WTC11 (cell line): ENCODE measurements around the gene SAFB2. TPM values are rescaled to one million over a fixed set of nuclear protein-coding genes. Genes with fewer than 3 reads are reported as not detected.

Experiments
- ATAC-seq: fragments of 200-7000 bp; cut with Tn5 transposase; 2 replicates; pipeline ENCODE4 v1.10.0; 2021; ENCODE audit warnings: mild to moderate bottlenecking, moderate library complexity
- CTCF ChIA-PET: fragments of 300-600 bp; sonication (Branson Sonifier 250); formaldehyde crosslinking; loops from one replicate; lab custom pipeline; 2021; ENCODE audit warnings: antibody characterized with exemption; lab: Charles Lee
- POLR2A ChIA-PET: fragments of 350-600 bp; sonication (Branson Sonifier 250); formaldehyde crosslinking; loops from one replicate; lab custom pipeline; 2021; ENCODE audit warnings: antibody characterized with exemption; lab: Charles Lee
- DNase-seq: peaks from one replicate; pipeline ENCODE4 v3.0.0; 2021; ENCODE audit warnings: low spot score
- H3K27ac Mint-ChIP-seq: 2 replicates; pipeline ENCODE4 v1.8.0; 2021; ENCODE audit warnings: mixed read lengths
- H3K27me3 Mint-ChIP-seq: 2 replicates; pipeline ENCODE4 v1.8.0; 2021; ENCODE audit warnings: low read depth, mild to moderate bottlenecking, moderate library complexity, mixed read lengths
- H3K36me3 Mint-ChIP-seq: 2 replicates; pipeline ENCODE4 v1.8.0; 2021; ENCODE audit warnings: mixed read lengths
- H3K4me1 Mint-ChIP-seq: 2 replicates; pipeline ENCODE4 v1.8.0; 2022; ENCODE audit warnings: mixed read lengths
- H3K4me3 Mint-ChIP-seq: 2 replicates; pipeline ENCODE4 v1.8.0; 2021; ENCODE audit warnings: mild to moderate bottlenecking, moderate library complexity, mixed read lengths
- H3K9me3 Mint-ChIP-seq: 2 replicates; pipeline ENCODE4 v1.8.0; 2021; ENCODE audit warnings: mixed read lengths
- ESRRA ChIP-seq: sonication (generic); formaldehyde crosslinking; IDR thresholded peaks from 2 replicates; pipeline ENCODE4 v1.8.1; 2022; ENCODE audit warnings: mild to moderate bottlenecking, missing genetic modification reagents, borderline replicate concordance
- GABPB1 ChIP-seq: sonication (generic); formaldehyde crosslinking; IDR thresholded peaks from 2 replicates; pipeline ENCODE4 v1.8.1; 2023; ENCODE audit warnings: mild to moderate bottlenecking, missing genetic modification reagents
- JAZF1 ChIP-seq: fragments of 250-450 bp; sonication (Bioruptor Pico); IDR thresholded peaks from 2 replicates; pipeline ENCODE4 v1.9.0; 2021; ENCODE audit warnings: moderate library complexity, mild to moderate bottlenecking, inconsistent platforms
- TEAD4 ChIP-seq: sonication (generic); formaldehyde crosslinking; IDR thresholded peaks from 2 replicates; pipeline ENCODE4 v1.8.0; 2022; ENCODE audit warnings: mild to moderate bottlenecking, missing genetic modification reagents
- ZNF121 ChIP-seq: sonication (generic); formaldehyde crosslinking; IDR thresholded peaks from 2 replicates; pipeline ENCODE4 v1.8.0; 2023; ENCODE audit warnings: missing genetic modification reagents
- ZNF232 ChIP-seq: sonication (generic); formaldehyde crosslinking; IDR thresholded peaks from 2 replicates; pipeline ENCODE4 v1.8.0; 2022; ENCODE audit warnings: mild to moderate bottlenecking, missing genetic modification reagents
- total RNA-seq: library from RNA; stranded (reverse); gene quantifications from 3 replicates; pipeline ENCODE4 v1.2.3, GENCODE V29; 2021
- TF ChIP-seq, protein P1 (sequence below): sonication (generic); formaldehyde crosslinking; IDR thresholded peaks from 2 replicates; pipeline ENCODE4 v1.8.0; 2022; ENCODE audit warnings: mild to moderate bottlenecking, missing genetic modification reagents
- TF ChIP-seq, protein P2 (sequence below): sonication (generic); formaldehyde crosslinking; IDR thresholded peaks from 2 replicates; pipeline ENCODE4 v1.8.1; 2023; ENCODE audit warnings: mild to moderate bottlenecking, moderate library complexity, missing genetic modification reagents
- TF ChIP-seq, protein P3 (sequence below): sonication (generic); formaldehyde crosslinking; IDR thresholded peaks from 2 replicates; pipeline ENCODE4 v1.8.1; 2022; ENCODE audit warnings: low read depth, missing genetic modification reagents, borderline replicate concordance
- TF ChIP-seq, protein P4 (sequence below): fragments of 250-450 bp; sonication (Bioruptor Pico); IDR thresholded peaks from 2 replicates; pipeline ENCODE4 v1.9.0; 2021; ENCODE audit warnings: mild to moderate bottlenecking
- TF ChIP-seq, protein P5 (sequence below): sonication (generic); formaldehyde crosslinking; IDR thresholded peaks from 2 replicates; pipeline ENCODE4 v1.8.1; 2023; ENCODE audit warnings: mild to moderate bottlenecking, missing genetic modification reagents, borderline replicate concordance

The SAFB2 gene
- total RNA-seq, 1 experiment from 2014 or later: 100 TPM

DNA sequence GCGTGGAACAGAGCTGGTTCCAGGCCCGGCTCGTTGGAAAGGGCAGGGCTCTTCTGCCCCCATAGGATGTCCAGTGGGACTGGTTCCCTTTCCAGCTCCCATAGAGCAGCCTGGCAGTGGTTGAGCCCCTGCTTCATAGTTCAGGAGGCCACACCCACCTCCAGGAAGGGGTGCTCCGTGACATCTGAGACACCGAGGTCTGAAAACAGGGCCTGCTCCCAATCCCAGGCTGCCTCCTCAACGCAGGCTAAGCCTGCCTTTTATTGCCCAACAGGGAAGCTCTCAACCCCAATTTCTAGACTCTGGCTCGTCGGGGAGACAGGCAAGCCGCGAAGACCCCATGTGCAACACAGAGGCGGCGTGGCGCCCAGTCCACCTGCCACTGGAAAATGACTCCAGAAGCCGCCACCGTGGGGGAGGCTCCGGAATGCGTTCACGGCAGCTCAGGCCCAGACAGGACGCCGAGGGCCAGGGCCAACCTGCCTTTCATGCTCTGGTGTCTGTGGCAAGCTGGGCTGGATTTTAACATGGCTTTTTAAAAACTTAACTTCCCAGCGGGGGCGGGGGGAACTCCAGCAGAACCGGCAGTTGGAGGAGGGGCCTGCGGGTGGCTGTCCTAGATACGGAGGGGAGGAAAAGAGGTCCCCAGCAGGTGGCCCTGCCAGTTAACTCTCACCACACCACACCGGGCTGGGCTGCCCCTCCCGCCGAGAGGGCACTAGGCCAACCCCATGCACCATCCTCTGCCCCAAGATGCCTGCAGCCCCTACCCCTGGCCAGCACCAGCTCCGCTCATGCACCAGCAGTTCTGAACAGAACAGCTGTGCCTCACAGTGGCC is 36.9 kb downstream of the SAFB2 start:
- ATAC-seq (peak; percentile 79), DNase-seq (peak; percentile 73)
- Mint-ChIP-seq H3K36me3 (peaks cover 23% of the 10 kb centered on the region), H3K4me1 (peaks cover 17% of the 10 kb centered on the region), H3K27me3 (no peaks in the 10 kb centered on the region), H3K27ac (peak overlapping the region; percentile 95), H3K9me3 (no peaks in the 10 kb centered on the region), H3K4me3 (peak overlapping the region; percentile 61)
- ChIA-PET POLR2A (interaction anchor here (0.8 to 1.0 kb wide), 3 partner anchors 37 to 144 kb away, joined by 3 read pairs; partner anchors contain the start of genes SAFB and SAFB2), CTCF (interaction anchor here (1.0 to 3.2 kb wide), 7 partner anchors 18 to 208 kb away, joined by 3 to 11 read pairs (median 9); partner anchors contain the start of gene TINCR)
- TF ChIP-seq ZNF121 (CRISPR knock-in tag) (peak; percentile 75), JAZF1 (CRISPR knock-in tag) (no peak)
- TF ChIP-seq, protein P1, sequence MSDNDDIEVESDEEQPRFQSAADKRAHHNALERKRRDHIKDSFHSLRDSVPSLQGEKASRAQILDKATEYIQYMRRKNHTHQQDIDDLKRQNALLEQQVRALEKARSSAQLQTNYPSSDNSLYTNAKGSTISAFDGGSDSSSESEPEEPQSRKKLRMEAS (CRISPR knock-in tag): 0 out of 2 replicates have a peak, but pooled peaks have one; percentile 16
- TF ChIP-seq, protein P2, sequence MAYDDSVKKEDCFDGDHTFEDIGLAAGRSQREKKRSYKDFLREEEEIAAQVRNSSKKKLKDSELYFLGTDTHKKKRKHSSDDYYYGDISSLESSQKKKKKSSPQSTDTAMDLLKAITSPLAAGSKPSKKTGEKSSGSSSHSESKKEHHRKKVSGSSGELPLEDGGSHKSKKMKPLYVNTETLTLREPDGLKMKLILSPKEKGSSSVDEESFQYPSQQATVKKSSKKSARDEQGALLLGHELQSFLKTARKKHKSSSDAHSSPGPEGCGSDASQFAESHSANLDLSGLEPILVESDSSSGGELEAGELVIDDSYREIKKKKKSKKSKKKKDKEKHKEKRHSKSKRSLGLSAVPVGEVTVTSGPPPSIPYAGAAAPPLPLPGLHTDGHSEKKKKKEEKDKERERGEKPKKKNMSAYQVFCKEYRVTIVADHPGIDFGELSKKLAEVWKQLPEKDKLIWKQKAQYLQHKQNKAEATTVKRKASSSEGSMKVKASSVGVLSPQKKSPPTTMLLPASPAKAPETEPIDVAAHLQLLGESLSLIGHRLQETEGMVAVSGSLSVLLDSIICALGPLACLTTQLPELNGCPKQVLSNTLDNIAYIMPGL: 0 out of 2 replicates have a peak, but pooled peaks have one; percentile 46

DNA sequence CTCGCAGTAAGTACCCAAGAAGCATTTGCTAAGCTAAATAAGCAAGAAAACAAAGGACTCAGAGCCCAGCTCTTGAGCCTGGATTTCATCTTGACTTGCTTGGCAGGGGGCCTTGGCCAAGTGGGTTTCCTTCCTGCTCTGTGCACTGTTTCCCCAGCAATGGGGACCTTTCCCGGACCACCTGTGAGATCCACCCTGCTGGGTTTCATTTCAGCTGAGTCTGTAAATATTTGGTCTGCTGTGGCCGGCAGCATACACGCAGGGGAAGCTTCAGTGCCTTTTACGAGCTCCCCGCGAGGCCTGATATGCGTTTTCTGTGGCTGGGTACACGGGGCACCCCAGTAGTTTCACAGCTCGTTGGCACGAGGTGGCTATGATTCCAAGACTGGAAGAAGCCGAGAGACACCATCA is 42.4 kb downstream of the SAFB2 start:
- Mint-ChIP-seq H3K27me3 (no peaks in the 10 kb centered on the region), H3K4me3 (no peak overlapping the region), H3K4me1 (peaks cover 17% of the 10 kb centered on the region), H3K9me3 (no peaks in the 10 kb centered on the region), H3K36me3 (peaks cover 3% of the 10 kb centered on the region; the same call in 1 of the 2 replicates), H3K27ac (peak overlapping the region; percentile 65; the same call in 1 of the 2 replicates)
- DNase-seq: no peak
- POLR2A ChIA-PET: interaction anchor here (0.9 kb wide), 1 partner anchor 50 kb away, joined by 3 read pairs; no protein-coding TSS in a partner anchor
- no peak for ATAC-seq
- CTCF ChIA-PET: interaction anchor here (0.6 to 3.2 kb wide), 9 partner anchors 12 to 1591 kb away, joined by 3 to 15 read pairs (median 4); partner anchors contain the start of genes SAFB, SAFB2 and TINCR
- TF ChIP-seq ZNF232 (CRISPR knock-in tag) (no peak), TEAD4 (CRISPR knock-in tag) (no peak), ESRRA (CRISPR knock-in tag) (no peak), ZNF121 (CRISPR knock-in tag) (no peak)
- TF ChIP-seq, protein P3, sequence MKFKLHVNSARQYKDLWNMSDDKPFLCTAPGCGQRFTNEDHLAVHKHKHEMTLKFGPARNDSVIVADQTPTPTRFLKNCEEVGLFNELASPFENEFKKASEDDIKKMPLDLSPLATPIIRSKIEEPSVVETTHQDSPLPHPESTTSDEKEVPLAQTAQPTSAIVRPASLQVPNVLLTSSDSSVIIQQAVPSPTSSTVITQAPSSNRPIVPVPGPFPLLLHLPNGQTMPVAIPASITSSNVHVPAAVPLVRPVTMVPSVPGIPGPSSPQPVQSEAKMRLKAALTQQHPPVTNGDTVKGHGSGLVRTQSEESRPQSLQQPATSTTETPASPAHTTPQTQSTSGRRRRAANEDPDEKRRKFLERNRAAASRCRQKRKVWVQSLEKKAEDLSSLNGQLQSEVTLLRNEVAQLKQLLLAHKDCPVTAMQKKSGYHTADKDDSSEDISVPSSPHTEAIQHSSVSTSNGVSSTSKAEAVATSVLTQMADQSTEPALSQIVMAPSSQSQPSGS (CRISPR knock-in tag): no peak
- TF ChIP-seq, protein P4, sequence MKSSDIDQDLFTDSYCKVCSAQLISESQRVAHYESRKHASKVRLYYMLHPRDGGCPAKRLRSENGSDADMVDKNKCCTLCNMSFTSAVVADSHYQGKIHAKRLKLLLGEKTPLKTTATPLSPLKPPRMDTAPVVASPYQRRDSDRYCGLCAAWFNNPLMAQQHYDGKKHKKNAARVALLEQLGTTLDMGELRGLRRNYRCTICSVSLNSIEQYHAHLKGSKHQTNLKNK (CRISPR knock-in tag): no peak
- TF ChIP-seq, protein P5, sequence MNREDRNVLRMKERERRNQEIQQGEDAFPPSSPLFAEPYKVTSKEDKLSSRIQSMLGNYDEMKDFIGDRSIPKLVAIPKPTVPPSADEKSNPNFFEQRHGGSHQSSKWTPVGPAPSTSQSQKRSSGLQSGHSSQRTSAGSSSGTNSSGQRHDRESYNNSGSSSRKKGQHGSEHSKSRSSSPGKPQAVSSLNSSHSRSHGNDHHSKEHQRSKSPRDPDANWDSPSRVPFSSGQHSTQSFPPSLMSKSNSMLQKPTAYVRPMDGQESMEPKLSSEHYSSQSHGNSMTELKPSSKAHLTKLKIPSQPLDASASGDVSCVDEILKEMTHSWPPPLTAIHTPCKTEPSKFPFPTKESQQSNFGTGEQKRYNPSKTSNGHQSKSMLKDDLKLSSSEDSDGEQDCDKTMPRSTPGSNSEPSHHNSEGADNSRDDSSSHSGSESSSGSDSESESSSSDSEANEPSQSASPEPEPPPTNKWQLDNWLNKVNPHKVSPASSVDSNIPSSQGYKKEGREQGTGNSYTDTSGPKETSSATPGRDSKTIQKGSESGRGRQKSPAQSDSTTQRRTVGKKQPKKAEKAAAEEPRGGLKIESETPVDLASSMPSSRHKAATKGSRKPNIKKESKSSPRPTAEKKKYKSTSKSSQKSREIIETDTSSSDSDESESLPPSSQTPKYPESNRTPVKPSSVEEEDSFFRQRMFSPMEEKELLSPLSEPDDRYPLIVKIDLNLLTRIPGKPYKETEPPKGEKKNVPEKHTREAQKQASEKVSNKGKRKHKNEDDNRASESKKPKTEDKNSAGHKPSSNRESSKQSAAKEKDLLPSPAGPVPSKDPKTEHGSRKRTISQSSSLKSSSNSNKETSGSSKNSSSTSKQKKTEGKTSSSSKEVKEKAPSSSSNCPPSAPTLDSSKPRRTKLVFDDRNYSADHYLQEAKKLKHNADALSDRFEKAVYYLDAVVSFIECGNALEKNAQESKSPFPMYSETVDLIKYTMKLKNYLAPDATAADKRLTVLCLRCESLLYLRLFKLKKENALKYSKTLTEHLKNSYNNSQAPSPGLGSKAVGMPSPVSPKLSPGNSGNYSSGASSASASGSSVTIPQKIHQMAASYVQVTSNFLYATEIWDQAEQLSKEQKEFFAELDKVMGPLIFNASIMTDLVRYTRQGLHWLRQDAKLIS (CRISPR knock-in tag): no peak

DNA sequence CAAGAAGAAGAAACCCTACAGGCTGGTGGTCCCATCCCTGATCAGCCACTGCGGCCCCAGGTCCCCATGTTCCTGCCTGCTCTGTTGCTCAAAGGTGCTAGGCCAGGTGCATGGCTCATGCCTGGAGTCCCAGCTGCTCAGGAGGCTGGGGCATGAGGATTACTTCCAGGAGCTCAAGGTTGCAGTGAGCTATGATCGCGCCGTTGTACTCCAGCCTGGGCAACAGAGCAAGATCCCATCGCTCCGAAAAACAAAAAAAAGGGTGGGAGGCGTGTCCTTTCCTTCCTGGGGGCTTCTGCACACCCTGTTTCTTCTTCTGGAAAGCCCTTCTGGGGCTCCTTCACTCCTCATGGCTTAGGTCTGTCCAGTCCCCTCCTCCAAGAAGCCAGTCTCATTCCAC is 42.9 kb downstream of the SAFB2 start:
- ChIA-PET CTCF (interaction anchor here (1.0 to 3.2 kb wide), 10 partner anchors 12 to 215 kb away, joined by 3 to 15 read pairs (median 4); partner anchors contain the start of genes SAFB, SAFB2 and TINCR), POLR2A (interaction anchor here (0.9 kb wide), 1 partner anchor 50 kb away, joined by 3 read pairs; no protein-coding TSS in a partner anchor)
- DNase-seq (no peak), ATAC-seq (no peak)
- Mint-ChIP-seq H3K27me3 (no peaks in the 10 kb centered on the region), H3K9me3 (no peaks in the 10 kb centered on the region), H3K4me1 (peaks cover 15% of the 10 kb centered on the region), H3K27ac (peak overlapping the region; percentile 65; the same call in 1 of the 2 replicates), H3K4me3 (no peak overlapping the region), H3K36me3 (peaks cover 3% of the 10 kb centered on the region; the same call in 1 of the 2 replicates)
- TF ChIP-seq ZNF121 (CRISPR knock-in tag) (peak; percentile 83), GABPB1 (no peak)
